RCC 7860 (cell line): ENCODE measurements around the gene KRT28.
"Not testable (repeated sequence)": the region's sequence is repeated elsewhere in the genome, so short reads cannot be mapped to it uniquely, and the experiment has no call there.

ENCODE experiments used
- DNase-seq: peaks from one replicate; pipeline ENCODE4 v3.0.0-alpha.2; 2015; ENCODE audit warnings: low spot score
- FAIRE-seq: peaks from 2 replicates; lab custom pipeline; 2012; peaks lifted over from hg19 to GRCh38; lab: Jason Lieb, UNC

Gene KRT28

DNA sequence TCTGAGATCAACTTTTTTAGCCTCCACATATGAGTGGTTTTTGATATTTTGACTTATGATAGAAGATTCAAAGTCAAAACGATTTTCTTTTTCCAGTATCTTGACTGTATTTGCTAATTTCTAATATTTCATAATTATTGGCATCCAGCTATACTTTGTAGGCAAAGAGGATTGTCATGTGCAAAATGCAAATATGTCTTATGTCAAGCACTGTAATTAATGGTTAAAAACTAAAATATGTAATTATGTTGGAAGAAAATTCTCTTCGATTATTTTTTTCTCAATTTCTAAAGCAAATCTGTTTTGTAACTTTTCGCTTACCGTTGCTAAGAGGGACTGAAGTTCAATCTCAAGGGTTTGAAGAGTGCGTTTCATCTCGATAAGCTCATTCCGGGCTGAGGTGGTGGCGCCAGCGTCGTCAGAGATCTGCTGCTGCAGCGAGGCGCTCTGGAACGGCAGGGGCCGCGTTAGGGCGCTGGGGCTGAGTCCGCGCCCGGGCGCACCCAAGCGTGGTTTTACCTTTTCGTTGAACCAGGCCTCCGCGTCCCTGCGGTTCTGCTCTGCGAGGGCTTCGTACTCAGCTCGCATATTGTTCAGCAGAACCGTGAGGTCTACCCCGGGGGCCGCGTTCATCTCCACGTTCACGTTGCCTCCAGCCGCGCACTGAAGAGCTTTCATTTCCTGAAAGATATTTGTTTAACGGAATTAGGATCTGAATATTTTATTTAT, 20.4 kb downstream of the KRT28 start:
- DNase-seq = no peak
- no peak for FAIRE-seq

GRCh38 chr17:40778461-40778860, 21.3 kb downstream of the KRT28 start:
- DNase-seq (no peak), FAIRE-seq (no peak)

DNA sequence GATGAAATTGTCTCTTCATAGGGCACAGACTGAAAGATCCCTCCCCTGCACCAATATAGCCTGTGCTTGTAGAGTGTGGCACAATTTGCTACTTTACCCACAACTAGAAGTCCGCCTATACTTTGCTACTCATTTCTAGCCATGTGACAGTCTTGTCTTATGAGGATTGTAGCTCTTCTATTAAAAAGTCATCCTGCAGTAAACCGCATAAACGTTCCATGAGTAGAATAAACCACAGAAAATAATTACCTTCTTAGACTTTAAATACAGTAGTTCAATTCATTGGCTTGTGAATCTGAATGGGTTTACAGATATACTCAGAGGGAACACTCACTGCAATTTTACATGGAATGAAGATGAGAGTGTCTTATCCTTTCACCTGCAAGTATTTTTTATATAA, 21.8 kb downstream of the KRT28 start:
- FAIRE-seq (no peak), DNase-seq (no peak)

GRCh38 chr17:40777459-40777858, 22.3 kb downstream of the KRT28 start:
- FAIRE-seq (no peak), DNase-seq (no peak)

DNA sequence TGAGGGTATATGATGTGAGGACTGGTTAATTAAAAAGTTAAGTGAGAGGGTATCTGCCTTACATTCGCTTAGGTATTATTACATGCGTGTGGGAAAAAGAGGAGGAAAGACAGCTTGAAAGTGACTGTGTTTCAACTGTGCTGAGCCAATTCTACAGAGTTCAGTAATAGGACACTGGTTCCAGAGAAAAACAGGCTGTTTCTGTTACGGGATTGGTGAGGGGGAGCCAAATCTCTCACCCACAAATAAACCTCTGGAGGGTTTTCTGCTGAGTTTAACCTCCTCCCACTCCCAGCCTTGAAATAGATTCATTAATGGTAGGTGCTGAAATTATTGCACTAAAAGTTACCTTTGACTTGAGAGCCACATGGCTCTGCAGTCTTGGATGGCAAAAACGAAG, 23.8 kb downstream of the KRT28 start:
- no peak for FAIRE-seq
- no peak for DNase-seq

DNA sequence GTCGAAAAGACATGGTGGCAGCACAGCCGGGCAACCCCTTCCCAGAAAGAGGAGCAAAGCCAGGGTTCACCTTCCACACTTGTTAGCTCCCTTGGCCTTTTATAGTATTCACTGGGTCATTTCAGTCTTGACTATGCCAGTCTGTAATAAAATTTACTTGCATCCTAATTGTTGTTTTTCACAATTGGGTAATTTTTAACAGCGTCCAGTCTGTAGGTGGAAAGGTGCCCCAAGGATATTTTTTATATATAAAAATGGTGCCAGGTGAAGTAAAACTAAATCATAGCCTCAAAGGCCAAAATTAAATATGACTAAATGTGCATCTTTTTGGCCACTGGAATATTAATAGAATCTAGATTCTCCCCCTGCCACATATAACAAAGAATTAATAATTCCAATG, 27.7 kb downstream of the KRT28 start, which contains the start of gene KRT26:
Gene KRT26, minus strand, starts transcription at position 101 of the 400 bp plus-strand sequence. Its CDS starts 88 bp downstream, at position 13.
- no peak for FAIRE-seq
- DNase-seq = no peak

GRCh38 chr17:40765657-40766056, 34.1 kb downstream of the KRT28 start:
- DNase-seq (no peak), FAIRE-seq (no peak)

DNA sequence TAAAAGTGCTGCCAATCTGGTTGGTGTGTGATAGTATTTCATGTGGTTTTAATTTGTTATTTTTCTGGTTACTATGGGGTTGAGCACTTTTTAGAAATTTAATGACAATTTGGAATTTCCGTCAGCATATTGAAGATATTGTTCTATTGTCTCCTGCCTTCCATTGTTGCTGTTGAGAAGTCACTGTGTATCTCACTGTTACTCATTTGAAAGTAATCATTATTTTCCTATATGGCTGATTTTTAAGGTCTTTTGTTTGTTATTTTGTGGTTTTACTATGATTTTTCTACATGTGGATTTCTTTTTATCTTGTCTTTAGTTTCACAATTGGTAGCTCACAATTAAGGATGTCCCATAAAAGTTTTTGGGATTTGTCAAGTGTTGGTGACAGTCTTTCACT, 36.0 kb downstream of the KRT28 start:
- FAIRE-seq (no peak), DNase-seq (no peak)

DNA sequence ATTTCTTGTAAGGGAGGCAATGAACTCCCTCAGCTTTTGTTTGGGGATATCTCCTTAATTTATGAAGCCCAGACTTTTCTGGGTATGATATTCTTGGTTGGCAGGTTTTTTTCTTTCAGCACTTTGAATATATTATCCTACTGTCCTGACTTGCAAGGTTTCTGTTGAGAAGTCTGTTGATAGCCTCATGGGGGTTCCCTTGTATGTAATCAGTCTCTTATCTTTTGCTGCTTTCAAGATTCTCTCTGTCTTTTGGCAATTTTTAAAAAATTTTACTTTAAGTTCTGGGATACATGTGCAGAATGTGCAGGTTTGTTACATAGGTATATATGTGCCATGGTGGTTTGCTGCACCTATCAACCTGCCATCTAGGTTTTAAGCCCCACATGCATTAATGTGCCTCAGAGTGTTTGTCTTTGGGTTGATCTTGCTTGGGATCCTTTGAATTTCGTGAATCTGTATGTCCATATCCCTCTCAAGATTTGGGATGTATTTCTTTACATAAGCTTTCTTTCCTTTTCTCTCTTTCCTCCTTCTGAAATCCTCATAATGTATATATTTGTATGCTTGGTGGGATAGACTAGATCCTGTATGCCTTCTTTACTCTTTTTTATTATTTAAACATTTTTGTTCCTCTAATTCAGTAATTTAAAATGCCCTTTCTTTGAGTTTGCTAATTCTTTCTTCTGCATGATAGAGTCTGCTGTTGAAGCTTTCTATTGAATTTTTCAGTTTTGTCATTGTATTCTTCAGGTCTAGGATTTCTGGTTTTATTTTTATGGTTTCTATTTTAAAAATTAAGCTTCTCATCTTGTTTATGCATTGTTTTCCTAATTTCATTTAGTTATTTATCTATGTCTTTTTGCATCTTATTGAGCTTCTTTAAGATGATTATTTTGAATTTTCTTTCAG, 39.4 kb downstream of the KRT28 start:
- FAIRE-seq (no peak), DNase-seq (no peak)

GRCh38 chr17:40755231-40755630, 44.5 kb downstream of the KRT28 start, which contains the start of gene KRT25:
TSS of gene KRT25 (minus strand) at chr17:40755331. CDS start at chr17:40755271, 60 bp downstream.
- DNase-seq (no peak), FAIRE-seq (no peak)

DNA sequence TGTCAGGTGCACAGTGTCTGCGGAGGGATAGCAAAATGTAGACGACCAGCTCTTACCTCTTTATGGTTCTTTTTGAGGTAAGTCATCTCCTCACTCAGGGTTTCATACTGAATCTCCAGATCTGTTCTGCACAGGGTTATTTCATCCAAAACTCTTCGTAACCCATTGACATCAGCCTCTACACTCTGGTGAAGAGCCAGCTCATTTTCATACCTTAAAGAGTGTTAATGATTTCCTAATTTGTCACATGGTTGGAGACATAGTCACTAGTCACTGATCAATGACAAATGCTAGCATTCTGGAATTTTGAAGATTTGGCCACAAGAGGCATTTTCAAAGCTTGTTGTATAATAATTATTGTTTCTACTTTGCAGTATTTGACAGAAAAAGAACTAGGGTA, 46.0 kb downstream of the KRT28 start:
- FAIRE-seq (no peak), DNase-seq (no peak)

DNA sequence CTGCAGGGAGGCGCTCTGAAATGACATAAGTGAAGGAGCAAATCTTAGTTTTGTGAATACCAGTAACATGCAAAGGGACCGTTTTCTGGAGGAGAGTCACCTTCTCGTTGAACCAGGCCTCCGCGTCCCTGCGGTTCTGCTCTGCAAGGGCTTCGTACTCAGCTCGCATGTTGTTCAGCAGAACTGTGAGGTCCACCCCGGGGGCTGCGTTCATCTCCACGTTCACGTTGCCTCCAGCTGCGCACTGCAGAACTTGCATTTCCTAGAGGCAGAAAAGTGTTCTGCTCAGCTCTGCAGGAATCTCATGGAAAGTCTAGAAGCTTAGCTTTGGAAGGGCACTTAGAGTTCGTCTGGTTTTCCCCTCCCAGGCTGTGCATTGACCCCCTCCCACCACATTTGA, 48.7 kb downstream of the KRT28 start:
- DNase-seq (no peak), FAIRE-seq (no peak)

DNA sequence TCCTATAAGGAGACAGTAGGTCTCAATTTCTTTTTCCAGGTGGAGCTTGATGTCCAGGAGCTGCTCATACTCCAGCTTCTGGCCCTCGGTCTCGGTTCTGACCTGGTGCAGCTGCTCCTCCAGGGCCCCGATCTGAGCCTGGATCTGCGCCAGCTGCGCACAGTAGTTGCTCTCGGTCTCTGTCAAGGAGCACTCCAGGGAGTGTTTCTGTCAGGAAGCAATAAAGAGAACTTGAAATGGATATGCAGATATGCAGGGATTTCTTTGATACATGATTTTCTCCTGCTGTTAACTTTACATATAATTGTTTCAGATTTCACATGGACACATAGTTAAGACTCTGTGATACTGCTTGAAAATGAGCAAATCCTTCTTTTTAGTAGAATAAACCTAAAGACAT, 49.4 kb downstream of the KRT28 start:
- FAIRE-seq = no peak

DNA sequence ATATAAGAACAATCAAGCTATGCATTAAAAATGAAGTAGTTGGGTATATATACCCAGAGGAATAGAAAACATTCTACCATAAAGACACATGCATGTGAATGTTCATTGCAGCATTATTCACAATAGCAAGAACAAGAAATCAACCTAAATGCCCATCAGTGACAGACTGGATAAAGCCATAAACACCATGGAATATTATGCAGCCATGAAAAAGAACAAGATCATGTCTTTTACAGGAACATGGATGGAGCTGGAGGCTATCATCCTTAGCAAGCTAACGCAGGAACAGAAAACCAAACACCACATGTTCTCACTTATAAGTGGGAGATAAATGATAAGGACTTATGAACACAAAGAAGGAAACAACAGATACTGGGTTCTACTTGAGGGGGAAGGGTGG, 51.1 kb downstream of the KRT28 start:
- not testable (repeated sequence) for FAIRE-seq

More for the DNA sequence above, 49.4 kb downstream of the KRT28 start:
- no peak for DNase-seq

More for the DNA sequence above, 51.1 kb downstream of the KRT28 start:
- DNase-seq = not testable (repeated sequence)
